Activated CD4-positive, alpha-beta T cell treated with anti-CD3 and anti-CD28 coated beads for 4 hours (primary cell): ENCODE measurements around the gene GATAD2B.
"Not testable (repeated sequence)": the region's sequence is repeated elsewhere in the genome, so short reads cannot be mapped to it uniquely, and the experiment has no call there.

Source experiments
- DNase-seq, 2 donors: peaks; one replicate each; pipeline ENCODE4 v3.0.0-alpha.2; 2020

The GATAD2B gene

DNA sequence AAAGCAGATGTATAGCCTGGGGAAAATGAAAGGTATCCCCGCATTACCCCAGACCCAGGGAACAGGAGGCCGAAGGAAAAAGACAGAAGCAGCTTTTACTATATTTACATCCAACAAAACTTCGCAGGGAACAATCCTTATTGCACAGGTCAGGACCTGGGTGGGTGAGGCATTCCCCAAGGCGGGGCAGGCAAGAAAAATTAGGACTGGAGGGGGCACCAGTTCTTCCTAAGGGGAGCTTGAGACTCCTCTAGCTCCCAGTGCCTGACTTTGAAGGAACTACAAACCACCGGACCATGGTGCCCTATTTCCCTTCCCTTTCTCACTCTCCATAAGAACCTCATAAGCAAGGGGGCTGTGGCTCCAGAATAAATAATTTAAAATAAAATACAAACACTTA, 6.7 kb upstream of the GATAD2B start:
- no peak for DNase-seq

DNA sequence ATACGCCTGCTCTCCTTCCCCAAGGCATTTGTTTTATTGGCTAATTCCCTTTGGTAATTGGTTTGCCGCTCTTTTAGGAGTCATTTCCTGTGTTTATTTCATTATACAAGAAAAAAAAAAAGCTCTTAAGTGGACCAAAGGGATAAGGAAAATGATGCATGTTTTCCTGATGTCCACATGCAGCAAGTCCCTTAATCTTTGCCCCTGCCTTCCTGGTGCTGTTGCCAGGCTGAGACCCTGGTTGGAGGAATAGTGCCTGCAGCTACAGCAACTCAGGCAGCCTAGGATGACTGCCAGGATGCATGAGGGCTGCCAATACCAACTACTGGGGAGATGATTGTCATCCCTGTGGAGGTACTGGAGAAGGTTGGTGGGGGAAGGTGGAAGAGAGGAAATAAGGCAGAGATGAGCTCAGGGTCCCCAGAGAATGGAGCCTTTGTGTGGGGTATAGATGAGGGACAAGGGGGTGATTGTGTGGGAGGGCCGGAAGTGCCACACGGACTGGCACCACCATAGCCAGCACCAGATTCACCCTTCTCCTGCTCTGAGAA, 6.1 kb upstream of the GATAD2B start:
- no peak for DNase-seq

DNA sequence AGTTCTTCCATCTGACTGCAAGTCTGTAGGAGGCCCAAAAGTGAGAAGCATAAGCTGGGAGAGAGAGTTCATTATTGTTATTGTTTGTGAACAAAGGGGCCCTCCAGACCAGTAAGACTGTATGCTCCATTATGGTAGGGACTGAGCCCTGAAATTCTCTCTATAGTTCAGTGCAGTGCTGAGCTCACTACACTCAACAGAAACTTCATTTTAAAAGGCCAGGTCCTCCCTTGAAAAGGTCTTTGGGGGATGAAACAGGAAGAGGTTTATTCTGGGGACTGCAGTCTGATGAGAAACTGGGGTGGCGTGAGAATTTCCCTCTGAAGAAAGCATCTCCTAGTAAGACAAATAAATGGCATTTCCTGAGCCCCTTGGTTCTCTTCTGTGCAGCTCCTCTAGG, 5.5 kb upstream of the GATAD2B start:
- no peak for DNase-seq

DNA sequence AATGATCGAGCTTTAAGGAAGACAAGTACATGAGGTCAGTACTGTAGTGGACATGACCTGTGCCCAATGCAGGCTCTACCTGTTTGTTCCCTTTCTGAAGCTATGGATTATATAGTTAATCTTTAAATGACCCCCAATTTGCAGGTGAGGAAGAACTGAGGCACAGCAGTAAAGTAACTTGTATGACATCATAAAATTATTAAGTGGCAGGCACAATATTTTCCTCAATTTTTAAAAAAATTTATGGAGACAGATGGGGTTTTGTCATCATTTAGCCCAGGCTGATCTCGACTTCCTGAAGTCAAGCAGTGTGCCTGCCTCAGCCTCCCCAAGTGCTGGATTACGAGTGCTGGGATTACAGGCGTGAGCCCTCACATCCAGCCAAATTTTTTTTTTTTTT, 3.6 kb upstream of the GATAD2B start:
- DNase-seq: no peak

DNA sequence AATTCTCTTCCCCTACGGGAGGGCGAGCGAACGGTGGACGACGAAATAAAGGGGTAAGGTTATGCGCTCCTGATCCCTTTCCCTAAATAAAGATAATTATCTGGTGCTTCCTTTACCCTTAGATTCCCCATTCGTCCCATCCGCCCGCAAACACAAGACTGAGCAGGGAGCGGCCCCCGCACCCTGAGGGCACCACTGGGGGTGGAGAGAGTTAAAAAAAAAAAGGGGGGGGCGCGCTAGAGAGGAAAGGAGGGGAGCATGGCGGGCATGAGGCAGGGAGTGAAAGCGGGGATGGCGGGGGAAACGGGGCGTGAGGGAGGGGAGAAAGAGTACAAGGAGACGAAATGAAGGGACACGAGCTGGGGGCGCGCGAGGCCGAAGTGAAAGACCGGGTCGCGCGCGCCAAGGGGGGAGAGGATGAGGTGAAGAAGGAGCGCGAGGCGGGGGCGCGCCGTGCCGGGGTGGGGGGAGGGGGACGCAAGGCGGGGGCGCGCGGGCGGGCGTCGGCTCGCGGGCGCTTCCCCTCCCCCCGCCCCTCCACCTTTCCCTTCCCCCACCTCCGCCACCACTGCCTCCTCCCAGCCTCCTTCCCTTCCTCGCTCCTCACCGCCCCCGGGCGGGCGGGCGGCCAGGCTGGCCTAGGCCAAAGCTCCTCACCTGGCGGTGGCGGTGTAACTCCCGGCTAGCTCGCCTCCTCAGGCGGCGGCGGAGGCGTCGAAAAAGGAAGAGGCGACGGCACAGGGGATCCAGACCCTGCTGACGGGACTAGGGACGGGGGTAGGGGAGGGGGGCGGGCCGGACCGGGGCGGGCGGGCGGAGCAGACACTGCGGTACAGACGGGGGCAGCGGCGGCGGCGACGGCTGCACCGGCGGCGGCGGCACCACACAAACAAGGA, 448 bp downstream of the GATAD2B start:
- DNase-seq: peak; percentile 62 to 70

DNA sequence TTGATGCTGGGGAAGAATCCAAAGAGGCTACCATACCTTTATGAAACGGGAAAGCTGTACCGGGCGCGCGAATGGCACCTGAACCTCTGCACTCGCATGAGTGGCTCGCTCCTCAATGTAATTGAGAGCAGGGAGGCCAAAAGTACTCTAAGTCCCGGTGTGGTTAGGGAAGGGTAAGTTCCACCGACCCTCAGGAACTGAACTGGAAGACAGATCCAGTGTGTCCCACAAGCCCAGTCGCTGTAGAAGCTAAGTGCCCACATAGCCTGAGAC, 1.0 kb downstream of the GATAD2B start:
- peak in 1 of 2 donors; percentile 12 for DNase-seq

DNA sequence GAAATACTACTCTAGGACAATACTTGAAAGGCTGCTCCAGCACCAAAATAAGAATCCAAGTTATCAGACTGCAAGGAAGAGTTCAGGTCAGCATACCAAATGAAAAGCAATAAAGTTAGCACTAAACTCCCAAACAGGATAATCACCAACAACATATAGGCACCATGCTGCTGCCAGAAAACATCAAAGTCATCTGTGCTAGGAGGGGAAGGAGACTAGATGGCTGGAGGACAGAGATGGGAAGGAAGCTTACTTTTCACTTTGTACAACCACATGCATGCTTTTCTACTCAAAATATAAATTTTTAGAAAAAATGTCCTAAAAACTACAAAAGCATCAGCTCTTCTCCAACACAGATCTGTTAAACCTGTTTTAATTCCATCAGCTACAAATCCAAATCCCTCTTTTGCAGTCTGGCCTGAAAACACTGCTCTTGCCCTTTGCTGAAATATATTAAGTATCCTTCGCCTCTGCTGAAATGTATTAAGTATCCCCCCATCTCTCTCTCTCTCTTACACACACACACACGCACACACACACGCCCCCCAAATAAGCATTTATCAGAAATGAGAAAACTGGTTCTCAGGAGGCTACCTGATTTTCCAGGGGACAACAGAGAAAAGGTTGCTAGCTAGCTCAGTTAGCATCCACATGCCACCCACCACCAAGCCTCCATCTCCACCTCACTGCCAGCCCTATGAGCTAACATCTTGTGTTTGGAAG, 1.5 kb downstream of the GATAD2B start:
- no peak for DNase-seq

DNA sequence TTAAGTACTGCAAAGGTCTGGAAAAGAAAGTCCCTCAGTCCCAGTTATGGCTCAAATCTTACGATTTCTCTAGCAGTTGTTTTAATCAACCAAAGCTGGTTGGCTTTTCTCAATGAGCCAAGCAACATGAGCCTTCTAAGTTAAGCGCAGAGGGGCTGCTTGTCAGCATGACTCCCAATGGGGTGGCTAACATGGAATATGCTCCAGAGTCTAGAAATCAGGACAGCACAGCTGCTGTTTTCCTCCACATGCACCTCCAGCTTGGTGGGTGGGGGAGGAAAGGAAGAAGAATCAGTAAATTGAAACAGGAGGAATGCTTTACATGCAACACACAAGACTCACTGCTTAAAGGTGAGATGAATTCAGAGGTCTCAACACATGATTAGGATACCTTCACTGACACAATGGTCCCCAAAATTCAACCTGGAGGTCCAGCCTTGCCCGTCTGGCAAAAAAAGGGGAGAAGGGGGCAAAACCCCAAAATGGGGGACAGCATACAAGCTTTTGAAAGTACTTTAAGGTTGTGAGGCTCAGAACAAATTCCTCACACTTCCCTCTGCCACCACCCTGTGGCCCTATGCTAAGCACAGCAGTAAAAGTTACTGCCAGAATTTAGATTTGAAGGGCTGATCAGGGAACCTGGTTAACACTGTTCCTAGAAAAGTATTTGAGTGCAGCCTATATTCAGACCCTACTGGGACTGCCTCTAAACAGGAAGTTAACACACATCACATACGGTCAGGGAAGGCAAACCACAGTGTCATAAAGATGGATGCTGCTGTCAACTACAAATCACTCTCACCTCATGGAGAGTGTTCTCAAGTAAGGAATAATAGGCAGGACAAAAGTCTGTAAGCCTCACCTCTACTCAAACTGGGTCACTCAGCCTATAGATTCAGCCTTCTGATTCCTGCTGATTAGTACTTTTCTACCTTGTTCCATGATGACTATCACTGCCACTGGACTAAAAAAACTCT, 2.6 kb downstream of the GATAD2B start:
- no peak for DNase-seq

DNA sequence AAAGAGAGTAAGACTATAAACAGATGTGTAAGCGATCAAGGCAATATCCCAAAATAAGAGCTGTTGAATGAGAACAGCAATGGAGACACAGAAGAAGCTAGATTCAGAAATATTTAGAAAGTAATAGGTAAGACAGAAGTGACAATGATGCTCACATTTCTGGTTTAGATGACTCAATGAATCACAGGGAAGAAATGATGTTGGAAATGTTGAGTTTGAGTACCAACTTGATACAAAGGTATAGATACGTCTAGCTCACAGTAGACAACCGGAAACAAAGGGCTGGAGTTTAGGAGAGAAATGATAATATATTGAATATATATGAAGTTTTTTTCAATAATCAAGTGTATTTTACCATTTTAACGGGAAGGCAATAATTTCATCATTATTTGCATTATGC, 6.5 kb downstream of the GATAD2B start:
- no peak for DNase-seq

DNA sequence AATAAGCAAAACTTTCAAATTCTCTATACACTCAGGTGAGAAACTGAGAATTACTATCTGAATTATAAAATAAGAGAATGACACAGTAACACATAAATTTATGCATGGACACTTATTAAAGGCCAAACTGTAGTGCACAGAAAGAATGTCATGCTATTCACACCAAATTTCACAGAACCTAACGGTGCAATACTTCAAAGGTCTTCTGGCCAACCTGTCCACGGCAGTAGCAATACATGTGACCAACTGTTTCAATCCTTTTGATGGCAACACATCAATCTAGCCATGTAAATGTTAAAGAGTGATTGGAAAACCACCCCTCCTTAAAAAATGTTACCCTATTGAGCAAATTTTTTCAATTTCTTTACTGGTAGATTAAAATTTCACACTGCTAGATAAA, 10.4 kb downstream of the GATAD2B start:
- no peak for DNase-seq

DNA sequence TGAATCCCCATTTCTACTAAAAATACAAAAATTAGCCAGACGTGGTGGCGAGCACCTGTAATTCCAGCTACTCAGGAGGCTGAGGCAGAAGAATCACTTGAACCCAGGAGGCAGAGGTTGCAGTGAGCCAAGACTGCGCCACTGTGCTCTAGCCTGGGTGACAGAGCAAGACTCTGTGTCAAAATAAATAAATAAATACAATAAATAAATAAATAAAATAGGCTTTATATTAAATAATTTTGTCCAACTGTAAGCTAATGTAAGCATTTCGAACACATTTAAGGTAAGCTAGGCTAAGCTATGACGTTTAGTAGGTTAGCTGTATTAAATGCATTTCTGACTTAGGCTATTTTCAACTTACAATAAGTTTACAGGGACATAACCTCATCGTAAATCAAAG, 12.2 kb downstream of the GATAD2B start:
- not testable (repeated sequence) for DNase-seq

DNA sequence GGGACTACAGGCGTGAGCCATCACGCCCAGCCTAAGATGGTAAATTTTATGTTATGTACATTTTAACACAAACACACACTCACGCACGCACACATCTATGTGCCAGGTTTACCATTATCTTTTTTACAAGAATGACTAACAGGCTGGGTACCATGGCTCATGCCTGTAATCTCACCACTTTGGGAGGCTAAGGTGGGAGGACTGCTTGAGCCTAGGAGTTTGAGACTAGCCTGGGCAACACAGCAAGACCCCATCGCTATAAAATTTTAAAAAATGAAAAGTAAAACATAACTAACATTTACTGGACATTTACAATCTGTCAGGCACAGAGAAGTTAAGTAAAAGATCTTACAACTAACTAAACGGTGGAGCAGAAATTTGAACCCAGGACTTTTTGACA, 14.7 kb downstream of the GATAD2B start:
- DNase-seq: no peak

DNA sequence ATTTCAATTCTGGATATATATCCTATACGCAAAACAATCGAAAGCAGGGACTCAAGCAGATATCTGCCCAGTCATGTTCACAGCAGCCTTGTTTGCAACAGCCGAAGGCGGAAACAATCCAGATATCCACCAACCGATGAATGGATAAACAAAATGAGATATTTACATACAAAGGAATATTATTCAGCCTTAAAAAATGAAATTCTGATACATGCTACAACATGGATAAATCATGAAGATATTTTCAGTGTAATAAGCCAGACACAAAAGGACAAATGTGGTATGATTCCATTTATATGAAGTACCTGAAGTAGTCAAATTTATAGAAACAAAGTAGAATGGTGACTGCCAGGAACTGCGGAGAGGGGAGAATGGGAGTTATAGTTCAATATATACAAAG, 15.6 kb downstream of the GATAD2B start:
- no peak for DNase-seq

DNA sequence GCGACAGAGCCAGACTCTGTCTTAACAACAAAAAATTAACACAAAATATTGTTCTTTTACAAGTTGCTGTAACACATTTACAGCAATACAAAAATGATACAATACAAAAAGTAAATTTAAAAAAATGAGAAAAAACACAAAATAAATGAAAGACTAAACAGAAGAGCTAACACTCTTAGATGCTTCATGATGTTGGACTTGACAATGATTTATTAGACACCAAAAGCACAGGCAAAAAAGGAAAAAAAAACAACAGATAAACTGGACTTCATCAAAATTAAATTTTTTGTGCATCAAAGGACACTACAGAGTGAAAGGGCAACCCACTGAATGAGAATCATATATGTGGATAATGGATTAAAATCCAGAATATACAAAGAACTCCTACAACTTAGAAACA, 16.4 kb downstream of the GATAD2B start:
- DNase-seq: no peak

DNA sequence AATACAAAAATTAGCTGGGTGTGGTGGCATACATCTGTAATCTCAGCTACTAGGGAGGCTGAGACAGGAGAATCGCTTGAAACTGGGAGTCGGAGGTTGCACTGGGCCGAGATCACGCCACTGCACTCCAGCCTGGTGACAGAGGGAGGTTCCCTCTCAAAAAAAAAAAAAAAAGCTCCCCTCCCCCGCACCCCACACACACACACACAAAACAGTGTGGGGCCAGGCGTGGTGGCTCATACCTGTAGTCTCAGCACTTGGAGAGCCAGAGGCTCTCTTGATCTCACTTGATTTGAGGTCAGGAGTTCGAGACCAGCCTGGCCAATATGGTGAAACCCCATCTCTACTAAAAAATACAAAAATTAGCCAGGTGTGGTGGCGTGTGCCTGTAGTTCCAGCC, 16.9 kb downstream of the GATAD2B start:
- not testable (repeated sequence) for DNase-seq

DNA sequence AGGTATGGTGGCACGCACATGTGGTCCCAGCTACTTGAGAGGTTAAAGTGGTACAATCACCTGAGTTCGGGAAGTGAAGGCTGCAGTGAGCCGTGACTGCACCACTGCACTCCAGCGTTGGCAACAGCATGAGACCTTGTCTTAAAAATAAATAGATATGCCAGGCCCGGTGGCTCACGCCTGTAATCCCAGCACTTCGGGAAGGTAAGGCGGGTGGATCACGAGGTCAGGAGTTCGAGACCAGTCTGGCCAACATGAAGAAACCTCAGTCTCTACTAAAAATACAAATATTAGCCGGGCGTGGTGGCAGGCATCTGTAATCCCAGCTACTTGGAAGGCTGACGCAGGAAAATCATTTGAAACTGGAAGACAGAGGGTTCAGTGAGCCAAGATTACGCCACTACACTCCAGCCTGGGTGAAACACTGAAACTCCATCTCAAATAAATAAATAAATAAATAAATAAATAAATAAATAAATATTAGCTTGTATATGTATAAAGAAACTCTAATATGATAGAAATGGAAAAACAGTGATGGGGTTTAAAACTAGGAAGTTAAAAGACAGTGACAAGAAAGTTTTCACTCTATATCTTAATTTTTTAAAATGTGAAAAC, 18.8 kb downstream of the GATAD2B start:
- no peak for DNase-seq

DNA sequence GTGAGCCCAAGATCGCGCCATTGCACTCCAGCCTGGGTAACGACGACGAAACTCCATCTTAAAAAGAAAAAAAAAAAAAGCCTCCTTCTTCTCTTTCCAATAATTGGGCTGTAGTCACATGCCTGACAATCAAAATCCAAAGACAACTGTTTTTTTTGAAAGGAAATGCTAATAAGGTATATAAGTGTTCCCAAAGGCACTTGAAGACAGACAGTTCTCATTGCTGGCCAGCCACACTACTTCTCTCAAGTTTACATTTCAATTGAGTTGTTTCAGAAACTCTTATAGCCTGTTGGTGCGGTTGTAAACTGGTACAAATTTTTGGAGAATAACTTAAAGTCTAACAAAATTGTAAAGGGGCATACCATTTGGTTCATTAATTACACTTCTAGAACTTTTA, 23.3 kb downstream of the GATAD2B start:
- DNase-seq: no peak

DNA sequence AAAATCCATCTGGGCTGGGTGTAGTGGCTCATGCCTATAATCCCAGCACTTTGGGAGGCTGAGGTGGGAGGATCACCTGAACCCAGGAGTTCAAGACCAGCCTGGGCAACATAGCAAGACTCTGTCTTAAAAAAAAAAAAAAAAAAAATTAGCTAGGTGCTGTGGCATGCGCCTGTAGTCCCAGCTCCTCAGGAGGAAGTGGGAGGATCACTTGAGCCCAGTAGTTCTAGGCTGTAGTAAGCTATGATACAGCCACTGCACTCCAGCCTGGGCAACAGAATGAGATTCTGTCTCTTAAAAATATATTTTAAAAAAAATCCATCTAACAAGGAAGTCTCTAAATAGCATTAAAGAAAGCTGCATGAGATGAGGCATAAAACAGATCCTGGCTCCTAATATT, 26.9 kb downstream of the GATAD2B start:
- not testable (repeated sequence) for DNase-seq

DNA sequence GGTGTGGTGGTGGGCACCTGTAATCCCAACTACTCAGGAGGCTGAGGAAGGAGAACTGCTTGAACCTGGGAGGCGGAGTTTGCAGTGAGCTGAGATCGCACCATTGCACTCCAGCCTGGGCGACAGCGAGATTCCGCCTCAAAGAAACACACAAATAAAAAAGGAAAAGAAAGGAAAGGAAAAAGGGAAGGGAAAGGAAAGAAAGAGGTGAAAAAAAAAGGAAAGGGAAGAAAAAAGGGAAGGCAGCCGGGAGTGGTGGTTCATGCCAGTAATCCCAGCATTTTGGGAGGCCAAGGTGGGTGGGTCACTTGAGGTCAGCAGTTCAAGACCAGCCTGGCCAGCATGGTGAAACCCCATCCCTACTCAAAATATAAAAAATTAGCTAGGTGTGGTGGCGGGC, 31.7 kb downstream of the GATAD2B start:
- not testable (repeated sequence) for DNase-seq

DNA sequence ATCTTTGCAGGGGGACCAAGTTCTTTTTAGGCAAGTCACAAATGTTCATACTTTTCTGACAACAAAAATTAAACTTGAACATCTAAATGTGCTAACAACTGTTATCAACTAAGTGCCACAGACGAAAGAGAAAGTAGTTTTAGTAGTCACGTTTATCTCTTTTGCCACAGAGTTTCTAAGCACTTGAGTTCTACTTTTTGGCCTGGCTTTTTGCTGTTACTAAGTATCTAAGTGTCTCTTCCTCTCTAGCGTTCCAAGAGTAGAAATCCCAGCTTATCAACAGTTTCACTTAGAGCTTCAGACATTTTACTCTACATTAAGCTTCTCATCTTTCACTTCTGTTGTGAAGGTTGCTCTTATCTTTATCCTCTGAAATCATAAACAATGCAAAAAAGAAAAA, 34.2 kb downstream of the GATAD2B start:
- DNase-seq: no peak

DNA sequence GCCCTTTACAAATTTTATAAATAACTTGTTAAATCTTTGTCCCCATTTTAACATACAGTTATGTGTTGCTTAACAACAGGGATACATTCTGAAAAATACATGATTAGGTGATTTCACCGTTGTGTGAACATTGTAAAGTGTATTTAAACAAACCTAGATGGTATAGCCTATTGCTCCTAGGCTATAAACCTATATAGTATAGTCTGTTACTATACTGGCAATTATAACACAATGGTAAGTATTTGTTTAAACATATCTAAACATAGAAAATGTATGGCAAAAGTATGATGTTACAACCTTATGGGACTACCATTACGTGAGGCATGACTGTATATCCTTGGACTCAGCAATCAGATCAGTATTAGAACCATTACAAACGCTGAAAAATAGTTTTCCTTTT, 36.6 kb downstream of the GATAD2B start:
- no peak for DNase-seq

DNA sequence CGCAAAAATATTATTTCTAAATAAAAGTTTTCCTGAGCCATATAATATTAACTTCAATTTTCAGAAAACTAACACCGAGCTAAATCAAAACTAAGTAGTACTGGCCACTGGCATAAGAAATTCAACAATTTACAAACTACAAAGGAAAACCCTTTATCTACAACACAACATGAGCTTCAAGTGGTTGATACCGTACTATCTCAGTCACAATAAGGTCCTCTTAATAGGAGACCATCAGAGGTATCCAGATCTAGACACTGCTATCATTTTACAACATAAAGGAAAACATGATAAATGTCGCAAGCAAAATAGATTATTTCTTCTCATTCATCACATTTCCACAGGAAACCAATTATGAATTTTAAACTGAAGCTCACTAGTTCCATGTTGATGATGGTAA, 39.5 kb downstream of the GATAD2B start:
- no peak for DNase-seq
